Nephron (organoid): ENCODE results near the gene FEN1.

Experiments
- H3K27ac Mint-ChIP-seq, 3 experiments: 2 replicates each; pipeline ENCODE4 v1.8.0; 2020; ENCODE audit warnings: mixed read lengths in 3 of 3, mild to moderate bottlenecking in 2 of 3, moderate library complexity in 1 of 3
- H3K27me3 Mint-ChIP-seq: 2 replicates; pipeline ENCODE4 v1.8.0; 2021; ENCODE audit warnings: low read depth, mild to moderate bottlenecking, moderate library complexity, mixed read lengths
- H3K36me3 Mint-ChIP-seq: 2 replicates; pipeline ENCODE4 v1.8.0; 2020; ENCODE audit warnings: low read depth, mixed read lengths
- H3K4me1 Mint-ChIP-seq: 2 replicates; pipeline ENCODE4 v1.8.0; 2020; ENCODE audit warnings: mixed read lengths
- H3K4me3 Mint-ChIP-seq, 3 experiments: 2 replicates each; pipeline ENCODE4 v1.8.0; 2020; ENCODE audit warnings: mild to moderate bottlenecking in 3 of 3, mixed read lengths in 3 of 3, moderate library complexity in 2 of 3
- H3K9me3 Mint-ChIP-seq: 2 replicates; pipeline ENCODE4 v1.8.0; 2020; ENCODE audit warnings: mixed read lengths
- CTCF ChIP-seq, 3 experiments: fragments of 200-600 bp; sonication (generic); IDR thresholded peaks; one replicate each; pipeline ENCODE4 v1.5.0; 2021; ENCODE audit warnings: antibody characterized with exemption in 3 of 3; ENCODE audit not compliant: unreplicated experiment in 3 of 3

FEN1 gene

GRCh38 chr11:61756147-61756451, 36.6 kb upstream of the FEN1 start:
- Mint-ChIP-seq H3K27ac (peak overlapping the region; percentile 55 to 89 (median 65)), H3K4me3 (no peak overlapping the region), H3K9me3 (no peaks in the 10 kb centered on the region), H3K36me3 (no peaks in the 10 kb centered on the region), H3K4me1 (peaks cover 21% of the 10 kb centered on the region), H3K27me3 (peaks cover 19% of the 10 kb centered on the region)
- no peak for TF ChIP-seq CTCF (IDR thresholded peaks at IDR 0.05; ENCODE audit: unreplicated experiment in 3 of 3)

DNA sequence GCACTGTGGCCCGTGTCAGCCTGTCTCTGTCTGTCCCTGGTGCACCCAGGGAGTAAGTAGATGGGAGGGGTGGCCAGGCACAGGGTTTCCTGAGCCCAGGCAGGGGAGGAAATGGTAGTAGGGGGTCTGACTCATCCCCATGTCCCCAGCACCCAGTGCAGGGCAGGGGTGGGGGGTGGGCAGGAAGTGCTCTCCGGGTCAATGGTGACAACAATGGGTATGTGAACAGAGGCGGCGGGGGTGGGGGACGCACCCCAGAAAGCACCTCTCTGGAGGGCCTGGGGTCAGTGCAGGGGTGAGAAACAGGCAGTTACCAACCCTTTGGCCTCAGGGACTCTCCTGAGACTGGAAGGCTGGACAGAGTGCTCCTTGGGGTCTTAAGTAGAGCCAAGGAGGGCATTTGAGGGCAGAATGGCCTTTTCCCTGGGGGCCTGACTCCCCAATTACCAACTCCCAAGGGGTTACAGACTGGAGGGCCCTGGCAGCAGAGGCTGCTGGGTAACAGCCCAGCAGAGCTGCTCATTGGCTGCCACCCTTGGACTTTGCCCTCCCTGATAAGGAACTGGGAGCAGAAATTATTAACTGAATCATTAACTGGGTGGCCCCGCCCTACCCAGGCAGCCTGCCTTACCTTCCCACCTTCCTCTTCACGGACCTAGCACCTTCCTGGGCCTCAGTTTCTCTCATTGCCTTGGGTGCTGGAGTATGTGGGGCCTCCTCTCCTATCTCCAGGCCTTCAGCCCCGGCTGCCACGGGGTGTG, 36.1 kb upstream of the FEN1 start:
- H3K4me1 Mint-ChIP-seq: peaks cover 19% of the 10 kb centered on the region
- no peaks in the 10 kb centered on the region for H3K36me3 Mint-ChIP-seq
- H3K4me3 Mint-ChIP-seq: no peak overlapping the region
- H3K9me3 Mint-ChIP-seq: no peaks in the 10 kb centered on the region
- H3K27me3 Mint-ChIP-seq: peaks cover 19% of the 10 kb centered on the region
- peak overlapping the region; percentile 55 to 89 (median 65) for H3K27ac Mint-ChIP-seq
- no peak for TF ChIP-seq CTCF (IDR thresholded peaks at IDR 0.05; ENCODE audit: unreplicated experiment in 3 of 3)

- H3K27ac Mint-ChIP-seq: peak overlapping the region in 2 of 3 experiments; percentile 65 to 89
- H3K27me3 Mint-ChIP-seq: peaks cover 19% of the 10 kb centered on the region
Measured at GRCh38 chr11:61757213-61757862, 35.4 kb upstream of the FEN1 start.

GRCh38 chr11:61760946-61761345, 31.8 kb upstream of the FEN1 start:
- no peak overlapping the region for H3K27ac Mint-ChIP-seq
- H3K36me3 Mint-ChIP-seq: no peaks in the 10 kb centered on the region
- H3K9me3 Mint-ChIP-seq: no peaks in the 10 kb centered on the region
- peaks cover 7% of the 10 kb centered on the region for H3K27me3 Mint-ChIP-seq
- H3K4me3 Mint-ChIP-seq: no peak overlapping the region
- peaks cover 16% of the 10 kb centered on the region for H3K4me1 Mint-ChIP-seq
- no peak for TF ChIP-seq CTCF (IDR thresholded peaks at IDR 0.05; ENCODE audit: unreplicated experiment in 3 of 3)

More at GRCh38 chr11:61757213-61757862, 35.4 kb upstream of the FEN1 start:
- no peak overlapping the region for H3K4me3 Mint-ChIP-seq
- peaks cover 25% of the 10 kb centered on the region for H3K4me1 Mint-ChIP-seq
- no peaks in the 10 kb centered on the region for H3K9me3 Mint-ChIP-seq
- H3K36me3 Mint-ChIP-seq: no peaks in the 10 kb centered on the region
- no peak for TF ChIP-seq CTCF (IDR thresholded peaks at IDR 0.05; ENCODE audit: unreplicated experiment in 3 of 3)

DNA sequence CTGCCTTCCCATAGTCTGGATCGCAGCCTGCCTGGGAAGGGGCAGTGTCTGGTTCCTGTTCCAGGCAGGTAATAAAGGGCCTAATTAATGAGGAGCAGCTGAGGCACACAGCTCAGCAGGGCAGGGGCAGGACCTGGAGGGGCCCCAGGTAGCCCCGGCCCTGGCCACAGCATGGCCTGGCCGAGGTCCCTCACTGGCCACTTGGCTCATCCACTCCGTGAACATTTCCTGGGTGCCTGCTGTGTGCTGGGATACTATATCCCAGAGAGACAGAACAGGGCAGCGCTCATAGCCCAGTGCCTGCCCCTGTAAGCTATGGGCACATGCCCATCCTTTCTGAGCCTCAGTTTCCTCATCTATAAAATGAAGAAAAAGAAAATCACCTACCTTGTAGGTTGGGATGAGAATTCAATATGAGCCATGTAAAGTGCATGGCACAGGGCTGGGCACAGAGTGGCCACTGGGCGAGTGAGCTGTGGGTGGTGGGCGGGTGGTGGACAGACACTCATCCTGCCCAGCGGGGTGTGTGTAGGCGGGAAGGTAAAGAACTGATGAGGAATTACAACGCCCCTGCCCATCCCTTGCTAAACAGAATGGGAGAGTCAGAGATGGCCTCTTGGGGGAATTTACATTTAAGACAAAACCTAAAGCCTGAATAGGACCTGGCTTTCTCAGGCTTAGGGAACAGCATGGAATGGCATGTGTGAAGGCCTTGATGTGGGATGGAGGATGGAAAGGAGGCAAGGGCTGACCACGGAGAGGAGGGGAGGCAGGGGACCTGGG, 31.1 kb upstream of the FEN1 start:
- peak overlapping the region; percentile 77 to 90 (median 81) for H3K27ac Mint-ChIP-seq
- peak overlapping the region in 1 of 3 experiments; percentile 31 for H3K4me3 Mint-ChIP-seq
- H3K36me3 Mint-ChIP-seq: no peaks in the 10 kb centered on the region
- H3K9me3 Mint-ChIP-seq: no peaks in the 10 kb centered on the region
- H3K27me3 Mint-ChIP-seq: peaks cover 7% of the 10 kb centered on the region
- H3K4me1 Mint-ChIP-seq: peaks cover 16% of the 10 kb centered on the region
- no peak for TF ChIP-seq CTCF (IDR thresholded peaks at IDR 0.05; ENCODE audit: unreplicated experiment in 3 of 3)
